ENCODE measurements around the gene POF1B. TPM values are rescaled to one million over a fixed set of nuclear protein-coding genes. Genes with fewer than 3 reads are reported as not detected.
"Not testable (repeated sequence)": the region's sequence is repeated elsewhere in the genome, so short reads cannot be mapped to it uniquely, and the experiment has no call there.

POF1B gene
- total RNA-seq, 1 experiment from 2014 or later, result not detected

DNA sequence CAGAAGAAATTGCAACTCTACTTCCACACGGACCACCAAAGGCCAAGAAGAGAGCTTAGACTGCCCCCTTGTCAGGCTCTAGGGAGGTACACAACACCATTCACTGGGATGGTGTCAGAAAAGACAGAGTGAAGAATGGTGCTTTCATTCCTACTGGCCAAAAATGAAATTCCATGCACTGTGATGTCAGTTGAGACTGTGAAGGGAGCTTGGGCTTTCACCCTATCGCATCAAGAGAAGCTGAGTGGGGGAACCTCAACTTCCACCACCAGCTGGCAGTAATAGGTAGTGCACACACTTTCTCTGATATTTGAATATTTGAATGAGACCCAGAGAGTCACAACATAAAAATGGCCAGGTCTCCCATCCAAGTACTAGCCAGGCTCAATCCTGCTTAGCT lies 69.7 kb downstream of the POF1B start:
- no TSS peak for BruUV-seq (replicated peaks)
- no peaks in the 10 kb centered on the region for H4K20me1 ChIP-seq (ENCODE audit: low read length)
- TF ChIP-seq EZH2phosphoT487 (IDR thresholded peaks at IDR 0.05; ENCODE audit: borderline replicate concordance, low read length) (no peak), EZH2 (IDR thresholded peaks at IDR 0.05; ENCODE audit: low read length, unreplicated experiment) (no peak)
- TF ChIP-seq, protein P1, sequence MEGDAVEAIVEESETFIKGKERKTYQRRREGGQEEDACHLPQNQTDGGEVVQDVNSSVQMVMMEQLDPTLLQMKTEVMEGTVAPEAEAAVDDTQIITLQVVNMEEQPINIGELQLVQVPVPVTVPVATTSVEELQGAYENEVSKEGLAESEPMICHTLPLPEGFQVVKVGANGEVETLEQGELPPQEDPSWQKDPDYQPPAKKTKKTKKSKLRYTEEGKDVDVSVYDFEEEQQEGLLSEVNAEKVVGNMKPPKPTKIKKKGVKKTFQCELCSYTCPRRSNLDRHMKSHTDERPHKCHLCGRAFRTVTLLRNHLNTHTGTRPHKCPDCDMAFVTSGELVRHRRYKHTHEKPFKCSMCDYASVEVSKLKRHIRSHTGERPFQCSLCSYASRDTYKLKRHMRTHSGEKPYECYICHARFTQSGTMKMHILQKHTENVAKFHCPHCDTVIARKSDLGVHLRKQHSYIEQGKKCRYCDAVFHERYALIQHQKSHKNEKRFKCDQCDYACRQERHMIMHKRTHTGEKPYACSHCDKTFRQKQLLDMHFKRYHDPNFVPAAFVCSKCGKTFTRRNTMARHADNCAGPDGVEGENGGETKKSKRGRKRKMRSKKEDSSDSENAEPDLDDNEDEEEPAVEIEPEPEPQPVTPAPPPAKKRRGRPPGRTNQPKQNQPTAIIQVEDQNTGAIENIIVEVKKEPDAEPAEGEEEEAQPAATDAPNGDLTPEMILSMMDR (conservative IDR thresholded peaks at IDR 0.05; ENCODE audit: low read depth, low read length), result no peak; the same call in 1 of the 2 replicates
- no peak overlapping the region for H3K27ac ChIP-seq (ENCODE audit: low read length)
- H3K27me3 ChIP-seq (ENCODE audit: low read length), result no peaks in the 10 kb centered on the region
- no peaks in the 10 kb centered on the region for H3K4me1 ChIP-seq (ENCODE audit: insufficient read depth, low read length)
- POLR2A ChIA-PET (ENCODE audit: unreplicated experiment), result no interaction called here
- no peak overlapping the region for H3K4me3 ChIP-seq (ENCODE audit: low read length)
- H3K9ac ChIP-seq (ENCODE audit: low read length), result no peak overlapping the region
- DNase-seq (no peak), ATAC-seq (no peak)
- no peak overlapping the region for H2AFZ ChIP-seq (ENCODE audit: low read length)
- intact Hi-C loops (cut with micrococcal nuclease), result no loop called here
- H3K79me2 ChIP-seq (ENCODE audit: low read length), result no peaks in the 10 kb centered on the region
- no peak overlapping the region for H3K4me2 ChIP-seq (ENCODE audit: low read length)
- H3F3A ChIP-seq (ENCODE audit: low read length, unreplicated experiment), result no peaks in the 10 kb centered on the region
- H3K9me3 ChIP-seq (ENCODE audit: low read length), result no peaks in the 10 kb centered on the region
- no peaks in the 10 kb centered on the region for H3K9me2 ChIP-seq (replicated peaks; ENCODE audit: low read length)
- CTCF ChIA-PET, result no interaction called here
- no peaks in the 10 kb centered on the region for H3K36me3 ChIP-seq (ENCODE audit: low read depth, low read length)

DNA sequence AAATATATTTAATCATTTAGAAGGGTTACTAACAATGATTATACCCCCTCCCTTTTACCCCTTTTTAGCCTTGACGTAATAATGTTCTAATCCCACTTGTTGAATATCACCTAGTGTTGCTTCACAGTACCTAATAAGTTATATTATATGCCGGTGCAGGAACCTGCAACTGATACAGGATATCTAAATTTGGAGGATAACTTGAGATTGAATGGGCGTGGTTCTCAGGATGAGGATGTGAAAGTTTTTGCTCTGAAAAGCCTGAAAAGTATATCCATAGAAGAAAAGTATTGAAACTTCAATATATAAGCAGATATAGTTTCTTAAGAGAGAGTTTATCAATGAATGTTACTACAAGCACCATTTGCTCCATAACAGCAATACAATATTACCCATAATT lies 75.9 kb downstream of the POF1B start:
- no peaks in the 10 kb centered on the region for H3F3A ChIP-seq (ENCODE audit: low read length, unreplicated experiment)
- intact Hi-C loops (cut with micrococcal nuclease), result no loop called here
- H2AFZ ChIP-seq (ENCODE audit: low read length), result no peak overlapping the region
- CTCF ChIA-PET, result no interaction called here
- POLR2A ChIA-PET (ENCODE audit: unreplicated experiment), result no interaction called here
- no peaks in the 10 kb centered on the region for H3K79me2 ChIP-seq (ENCODE audit: low read length)
- H3K4me1 ChIP-seq (ENCODE audit: insufficient read depth, low read length), result no peaks in the 10 kb centered on the region
- H3K36me3 ChIP-seq (ENCODE audit: low read depth, low read length), result no peaks in the 10 kb centered on the region
- no peak for DNase-seq
- no peak overlapping the region for H3K4me2 ChIP-seq (ENCODE audit: low read length)
- no TSS peak for BruUV-seq (replicated peaks)
- H3K27ac ChIP-seq (ENCODE audit: low read length), result no peak overlapping the region
- no peak overlapping the region for H3K9ac ChIP-seq (ENCODE audit: low read length)
- no peaks in the 10 kb centered on the region for H3K9me2 ChIP-seq (replicated peaks; ENCODE audit: low read length)
- no peaks in the 10 kb centered on the region for H3K27me3 ChIP-seq (ENCODE audit: low read length)
- ATAC-seq, result no peak
- no peaks in the 10 kb centered on the region for H4K20me1 ChIP-seq (ENCODE audit: low read length)
- H3K9me3 ChIP-seq (ENCODE audit: low read length), result no peaks in the 10 kb centered on the region
- no peak for TF ChIP-seq EZH2phosphoT487 (IDR thresholded peaks at IDR 0.05; ENCODE audit: borderline replicate concordance, low read length)
- TF ChIP-seq, protein P1 (conservative IDR thresholded peaks at IDR 0.05; ENCODE audit: low read depth, low read length), result no peak
- no peak for TF ChIP-seq EZH2 (IDR thresholded peaks at IDR 0.05; ENCODE audit: low read length, unreplicated experiment)
- no peak overlapping the region for H3K4me3 ChIP-seq (ENCODE audit: low read length)

DNA sequence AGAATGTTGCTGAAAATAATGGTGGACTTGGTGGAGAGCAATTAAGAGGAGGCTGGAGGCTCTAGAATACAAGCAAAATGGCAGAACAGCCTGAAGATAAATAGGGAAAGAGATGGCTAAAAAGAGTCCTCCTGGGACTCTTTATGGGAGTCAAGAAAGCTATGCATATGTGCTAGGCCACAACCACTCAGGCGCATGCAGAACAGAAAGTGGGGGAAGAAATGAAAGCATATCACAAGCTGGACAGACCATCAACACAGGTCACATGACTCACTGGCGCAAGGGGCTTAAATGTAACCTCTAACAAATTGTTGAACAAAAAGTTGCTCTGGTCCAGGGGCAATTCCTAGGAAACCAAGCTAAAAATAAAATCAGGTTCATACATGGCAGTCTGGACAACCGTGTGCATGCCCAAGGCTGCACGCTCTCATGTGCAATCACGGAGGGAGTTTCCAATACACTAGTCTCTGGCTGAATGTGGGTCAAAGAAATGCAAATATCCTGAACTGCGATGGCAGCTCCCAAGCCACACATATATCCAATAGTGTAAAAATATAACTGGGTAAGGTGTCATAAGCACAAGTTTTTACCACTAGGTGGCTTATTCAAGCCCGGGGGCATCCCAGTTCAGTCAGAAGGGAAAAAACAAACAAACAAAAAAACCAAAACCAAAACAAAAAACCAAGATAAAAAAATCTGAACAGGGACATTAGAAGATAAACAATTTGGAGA lies 90.3 kb downstream of the POF1B start:
- Histone ChIP-seq H3K9ac (ENCODE audit: low read length) (no peak overlapping the region), H3K79me2 (ENCODE audit: low read length) (no peaks in the 10 kb centered on the region), H2AFZ (ENCODE audit: low read length) (no peak overlapping the region), H3K9me3 (ENCODE audit: low read length) (no peaks in the 10 kb centered on the region), H3K4me3 (ENCODE audit: low read length) (no peak overlapping the region), H3K4me1 (ENCODE audit: insufficient read depth, low read length) (no peaks in the 10 kb centered on the region), H4K20me1 (ENCODE audit: low read length) (no peaks in the 10 kb centered on the region), H3K27ac (ENCODE audit: low read length) (no peak overlapping the region), H3F3A (ENCODE audit: low read length, unreplicated experiment) (no peaks in the 10 kb centered on the region), H3K27me3 (ENCODE audit: low read length) (no peaks in the 10 kb centered on the region), H3K4me2 (ENCODE audit: low read length) (no peak overlapping the region), H3K36me3 (ENCODE audit: low read depth, low read length) (no peaks in the 10 kb centered on the region), H3K9me2 (replicated peaks; ENCODE audit: low read length) (no peaks in the 10 kb centered on the region)
- TF ChIP-seq, protein P1 (conservative IDR thresholded peaks at IDR 0.05; ENCODE audit: low read depth, low read length), result peak; percentile 17; the same call in 1 of the 2 replicates
- TF ChIP-seq EZH2phosphoT487 (IDR thresholded peaks at IDR 0.05; ENCODE audit: borderline replicate concordance, low read length), result no peak
- ChIA-PET POLR2A (ENCODE audit: unreplicated experiment) (no interaction called here), CTCF (no interaction called here)
- intact Hi-C loops (cut with micrococcal nuclease), result no loop called here
- BruUV-seq (replicated peaks), result no TSS peak
- no peak for ATAC-seq
- no peak for DNase-seq

DNA sequence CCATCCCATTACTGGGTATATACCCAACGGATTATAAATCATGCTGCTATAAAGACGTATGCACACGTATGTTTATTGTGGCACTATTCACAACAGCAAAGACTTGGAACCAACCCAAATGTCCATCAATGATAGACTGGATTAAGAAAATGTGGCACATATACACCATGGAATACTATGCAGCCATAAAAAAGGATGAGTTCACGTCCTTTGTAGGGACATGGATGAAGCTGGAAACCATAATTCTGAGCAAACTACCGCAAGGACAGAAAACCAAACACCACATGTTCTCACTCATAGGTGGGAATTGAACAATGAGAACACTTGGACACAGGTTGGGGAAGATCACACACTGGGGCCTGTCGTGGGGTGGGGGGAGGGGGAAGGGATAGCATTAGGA lies 94.2 kb downstream of the POF1B start:
- H3K4me1 ChIP-seq (ENCODE audit: insufficient read depth, low read length); CTCF ChIA-PET; POLR2A ChIA-PET (ENCODE audit: unreplicated experiment); H3K9me2 ChIP-seq (replicated peaks; ENCODE audit: low read length); H3K27ac ChIP-seq (ENCODE audit: low read length); H3K27me3 ChIP-seq (ENCODE audit: low read length); H3K36me3 ChIP-seq (ENCODE audit: low read depth, low read length); intact Hi-C loops (cut with micrococcal nuclease); H3K79me2 ChIP-seq (ENCODE audit: low read length); H3F3A ChIP-seq (ENCODE audit: low read length, unreplicated experiment); H4K20me1 ChIP-seq (ENCODE audit: low read length); H3K4me3 ChIP-seq (ENCODE audit: low read length); ATAC-seq; H3K9me3 ChIP-seq (ENCODE audit: low read length); H3K4me2 ChIP-seq (ENCODE audit: low read length); H3K9ac ChIP-seq (ENCODE audit: low read length); BruUV-seq (replicated peaks); DNase-seq; H2AFZ ChIP-seq (ENCODE audit: low read length): not testable (repeated sequence)

Data from PC-3 (cell line).